Stimulated activated CD8-positive, alpha-beta memory T cell treated with anti-CD3 and anti-CD28 coated beads, Interleukin-4, amount 100 ng/mL, for 48 hours (primary cell): Measurements from ENCODE around the gene MCC.

ENCODE experiments used
- DNase-seq: peaks from one replicate; pipeline ENCODE4 v3.0.0-alpha.2; 2020

The MCC gene

DNA sequence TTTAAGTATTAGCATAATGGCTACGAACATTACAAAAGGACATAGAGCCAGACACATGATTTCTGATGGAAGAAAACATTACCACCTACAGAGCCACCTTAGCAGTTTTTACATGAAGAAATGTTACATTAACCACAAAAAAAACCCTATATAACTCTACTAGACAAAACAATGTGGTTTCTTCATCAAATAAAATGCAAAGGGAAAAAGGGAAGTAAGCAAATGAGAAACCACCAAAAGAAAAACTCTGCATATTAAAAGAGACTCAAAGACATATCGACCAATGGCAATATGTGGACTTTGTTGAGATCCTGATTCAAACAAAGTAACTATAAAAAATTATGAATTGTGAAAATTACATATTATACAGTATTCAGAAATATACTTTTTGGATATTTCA lies 186.1 kb downstream of the MCC start:
- no peak for DNase-seq

DNA sequence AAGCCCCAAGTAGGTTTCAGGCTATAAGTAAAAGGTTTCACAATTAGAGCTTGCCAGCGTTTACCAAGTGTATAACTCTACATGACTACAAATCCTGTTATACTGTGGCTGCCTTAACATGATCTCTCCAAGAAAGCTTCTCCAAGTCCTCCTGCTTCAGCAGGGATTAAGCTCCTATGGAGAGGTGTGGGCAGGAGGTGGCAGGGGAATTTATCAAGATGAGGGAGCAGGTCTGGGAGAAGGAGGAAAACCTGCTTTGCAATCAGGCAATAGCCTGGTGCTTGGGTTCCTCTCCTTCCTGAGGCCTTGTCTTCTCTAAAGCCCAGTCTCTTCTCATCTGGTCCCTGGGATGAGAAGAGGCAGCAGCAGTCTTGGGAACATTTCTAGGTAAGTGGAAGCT lies 188.7 kb downstream of the MCC start:
- DNase-seq = no peak

DNA sequence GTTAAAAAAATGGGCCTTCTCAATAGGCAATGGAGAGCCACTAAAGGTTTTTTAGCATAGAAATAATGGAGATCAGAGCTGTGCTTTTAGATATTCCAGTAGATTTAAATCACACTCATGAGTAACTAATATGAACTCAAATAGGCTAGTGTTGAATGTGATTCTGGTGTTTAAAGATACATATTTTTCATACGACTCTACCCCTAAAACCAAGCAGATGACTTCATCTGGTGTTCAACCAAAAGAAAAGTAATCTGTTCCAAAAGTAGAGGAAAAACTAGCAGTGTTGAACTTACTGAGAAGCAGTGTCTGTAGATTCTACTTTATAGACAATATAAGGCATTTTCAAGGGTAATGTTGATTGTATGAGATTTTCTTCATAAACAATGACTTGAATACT lies 191.6 kb downstream of the MCC start:
- no peak for DNase-seq

DNA sequence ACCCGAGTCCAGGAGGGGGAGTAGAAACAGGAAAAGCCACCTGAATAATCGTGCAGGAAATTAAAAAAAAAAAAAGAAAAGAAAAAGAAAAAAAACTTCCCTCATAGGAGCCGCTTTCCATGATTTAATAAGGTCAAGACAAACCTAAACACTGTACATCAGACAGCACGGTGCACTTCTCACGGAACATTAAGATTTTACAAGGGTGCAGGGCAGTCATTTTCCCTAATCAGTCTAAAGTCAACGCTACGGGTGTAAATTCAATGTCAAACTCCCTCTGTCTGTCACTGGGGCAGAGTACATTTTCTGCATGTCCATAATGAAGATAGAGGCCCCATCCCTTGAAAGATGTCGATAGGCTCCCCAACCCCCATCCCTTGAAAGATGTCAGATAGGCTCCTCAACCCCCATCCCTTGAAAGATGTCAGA lies 193.1 kb downstream of the MCC start:
- no peak for DNase-seq

DNA sequence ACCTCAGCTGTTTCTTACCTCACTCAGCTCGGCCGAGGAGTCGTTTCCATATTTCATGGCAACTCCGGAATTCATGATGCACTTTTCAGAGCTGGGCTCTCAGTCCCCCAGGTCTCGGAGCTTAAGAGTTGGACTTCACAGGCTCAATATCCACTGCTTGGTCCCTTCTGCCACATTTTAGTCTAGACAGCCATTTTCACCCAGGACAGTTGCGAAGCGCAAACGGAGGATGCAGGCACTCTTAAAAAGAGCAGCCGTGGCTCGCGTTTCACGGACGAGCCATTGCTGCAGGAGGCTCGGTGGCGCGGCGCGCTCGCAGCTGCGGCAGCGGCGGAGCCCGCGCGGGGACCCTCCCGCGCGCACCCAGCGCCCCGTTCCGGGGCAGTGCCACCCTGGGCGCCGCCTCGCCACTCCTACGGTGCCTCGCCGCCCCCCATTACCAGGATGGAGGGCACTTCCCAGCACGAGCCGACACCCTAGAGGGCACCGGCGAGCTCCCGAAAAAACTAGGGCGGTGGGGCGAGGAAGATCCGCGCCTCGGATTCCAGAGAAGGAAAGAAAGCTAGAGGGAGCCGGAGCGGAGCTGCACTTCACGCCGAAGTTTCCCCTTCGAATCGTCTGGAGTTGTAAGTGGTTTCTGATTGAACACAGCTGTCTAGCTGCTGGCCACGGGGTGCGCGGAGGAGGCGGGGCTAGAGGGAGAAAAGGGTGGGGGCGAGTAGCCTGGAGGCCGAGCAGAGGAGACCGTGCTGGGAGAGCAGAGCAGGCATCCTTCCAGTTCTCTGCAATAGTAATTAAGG lies 193.7 kb downstream of the MCC start:
- DNase-seq = peak; percentile 83

DNA sequence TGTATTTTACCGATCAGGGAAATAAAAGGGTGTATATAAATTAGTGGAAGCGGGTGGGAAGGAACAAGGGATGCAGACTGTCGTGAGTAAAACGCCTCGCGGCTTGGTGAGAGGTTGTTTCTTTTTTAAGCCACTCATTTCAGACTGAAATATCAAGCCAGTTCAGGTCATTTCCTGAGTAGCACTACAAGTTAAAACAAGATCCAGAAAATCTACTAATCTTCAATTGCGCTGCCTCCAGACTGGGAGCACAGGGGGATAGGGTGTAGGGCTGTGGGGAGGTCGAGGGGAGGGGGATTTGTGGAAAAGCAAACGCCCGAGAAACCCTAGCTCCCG lies 194.3 kb downstream of the MCC start:
- DNase-seq = no peak

DNA sequence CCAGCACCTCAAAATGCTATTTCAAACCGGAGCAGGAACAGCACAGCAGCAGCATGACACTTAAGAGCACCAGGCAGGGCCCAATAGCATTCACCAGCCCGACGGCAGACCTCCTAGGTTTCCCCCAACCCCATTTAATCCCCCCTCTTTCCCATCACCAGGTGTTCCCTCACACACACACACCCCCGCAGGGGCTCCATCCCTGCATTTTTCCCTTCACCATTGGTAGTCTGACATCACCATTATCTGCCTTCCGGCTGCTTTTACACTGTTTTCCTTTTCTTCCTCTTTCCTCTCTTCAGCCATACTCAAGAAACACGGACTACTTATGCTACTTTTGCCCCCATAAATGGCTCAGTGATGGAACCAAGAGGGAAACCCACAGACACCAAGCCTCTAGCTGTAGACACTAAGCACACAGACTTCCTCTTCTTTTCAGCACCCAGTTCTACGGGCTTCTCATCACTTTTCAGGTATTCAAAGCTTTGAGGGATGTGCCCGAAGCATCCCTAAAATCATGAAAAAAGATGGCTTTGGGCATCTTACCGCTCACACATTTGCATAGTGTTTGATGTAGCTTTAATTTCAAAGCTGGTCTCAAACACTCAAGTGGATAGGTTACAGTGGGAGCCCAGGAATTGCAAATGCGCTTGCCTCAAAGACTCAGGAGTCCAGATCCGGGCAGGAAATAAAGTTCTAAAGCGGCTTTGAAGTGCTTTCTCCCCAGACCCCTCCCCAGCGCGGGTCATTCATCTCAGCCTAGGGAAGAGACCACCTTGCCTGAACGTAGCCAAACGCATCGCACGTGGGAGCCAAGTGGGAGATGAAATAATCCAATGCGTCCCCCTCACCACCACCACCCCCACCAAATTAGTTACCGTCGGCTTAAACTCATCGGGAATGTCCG lies 194.9 kb downstream of the MCC start:
- no peak for DNase-seq

DNA sequence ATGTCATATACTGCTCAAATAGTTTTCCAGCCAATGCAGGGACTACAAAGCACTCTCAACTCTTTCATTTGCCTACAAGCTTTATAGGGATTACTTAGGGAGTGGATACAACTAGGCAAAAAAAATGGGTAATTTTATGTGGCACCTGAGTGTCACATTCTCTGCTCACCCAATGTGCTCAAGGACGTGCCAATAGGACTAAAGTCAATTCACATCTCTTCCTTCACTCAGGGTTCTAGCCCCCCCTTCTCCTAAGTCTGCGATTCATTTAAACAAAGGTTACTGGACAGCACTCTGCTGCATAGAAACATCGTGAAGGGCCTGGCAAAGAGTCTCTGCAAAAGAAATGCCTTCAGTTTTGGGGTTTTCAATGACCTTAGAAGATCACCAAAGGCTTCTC lies 195.8 kb downstream of the MCC start:
- no peak for DNase-seq

DNA sequence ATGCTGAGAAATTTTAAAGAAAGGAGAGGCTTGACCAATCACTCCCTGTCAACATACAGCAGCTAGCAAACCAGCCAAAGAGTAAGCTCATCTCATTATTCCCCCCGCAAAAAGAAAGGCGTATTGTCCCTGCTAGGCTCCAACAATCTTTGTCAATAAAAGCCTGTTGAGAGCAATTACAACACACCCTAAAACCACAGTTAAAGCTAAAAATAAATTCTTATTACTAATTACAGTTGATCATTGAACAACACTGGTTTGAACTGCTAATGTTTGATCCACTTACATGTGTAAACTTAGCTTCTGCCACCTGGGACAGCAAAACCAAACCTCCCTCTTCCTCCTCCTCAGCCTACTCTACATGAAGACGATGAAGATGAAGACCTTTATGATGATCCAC lies 204.7 kb downstream of the MCC start:
- DNase-seq = no peak

DNA sequence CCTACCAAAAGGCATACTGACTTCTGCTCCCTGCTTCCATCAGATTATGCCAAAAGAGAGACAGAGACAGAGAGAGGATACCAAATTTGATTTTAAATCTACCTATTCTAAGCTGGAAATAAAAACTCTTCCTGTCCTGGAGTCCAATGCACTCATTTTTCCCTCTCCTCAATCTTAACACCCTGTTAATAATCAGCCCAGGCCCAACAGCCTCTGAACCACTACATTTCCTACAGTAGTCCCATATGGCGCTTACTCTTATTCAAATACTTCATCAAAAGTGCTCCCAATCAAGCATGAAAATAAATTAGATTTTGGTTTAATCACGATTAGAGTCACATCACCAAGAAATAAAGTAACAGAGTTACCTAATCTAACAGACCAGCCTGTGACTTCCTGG lies 205.8 kb downstream of the MCC start:
- DNase-seq = no peak

DNA sequence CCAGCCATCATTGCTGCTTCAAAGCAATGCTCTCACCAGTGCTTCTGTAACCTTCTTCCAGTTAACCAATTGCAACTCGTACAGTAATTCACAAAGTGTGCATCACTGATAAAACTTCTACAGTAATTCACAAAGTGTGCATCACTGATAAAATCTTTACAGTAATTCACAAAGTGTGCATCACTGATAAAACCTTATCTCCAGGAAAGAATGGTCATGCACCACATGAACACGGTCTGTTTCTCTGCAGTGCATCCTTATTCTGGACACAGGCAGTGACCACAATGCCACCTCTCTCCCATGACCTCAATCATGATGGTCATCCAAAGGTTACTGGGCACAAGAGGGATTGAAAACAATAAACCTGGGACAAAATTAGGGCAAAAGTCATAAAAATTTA lies 207.1 kb downstream of the MCC start:
- no peak for DNase-seq

DNA sequence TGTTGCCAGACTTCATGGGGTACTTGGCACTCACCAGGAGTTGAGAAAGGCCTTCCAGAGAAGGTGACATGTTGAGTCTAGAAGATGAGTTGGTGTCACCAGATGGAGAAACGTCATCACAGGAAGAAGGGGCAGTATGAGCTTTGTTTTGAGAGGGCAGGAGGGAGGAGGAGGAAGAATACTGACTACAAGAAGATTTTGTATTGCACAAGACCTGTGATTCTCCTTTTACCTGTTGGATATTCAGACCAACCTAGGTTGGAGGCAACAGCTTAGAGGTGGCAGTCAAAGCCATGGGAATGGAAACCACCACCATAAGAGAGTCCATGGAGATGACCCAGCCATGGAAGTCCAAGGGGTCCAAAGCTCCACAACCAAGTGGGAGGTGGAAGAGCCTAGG lies 207.7 kb downstream of the MCC start:
- DNase-seq = no peak

DNA sequence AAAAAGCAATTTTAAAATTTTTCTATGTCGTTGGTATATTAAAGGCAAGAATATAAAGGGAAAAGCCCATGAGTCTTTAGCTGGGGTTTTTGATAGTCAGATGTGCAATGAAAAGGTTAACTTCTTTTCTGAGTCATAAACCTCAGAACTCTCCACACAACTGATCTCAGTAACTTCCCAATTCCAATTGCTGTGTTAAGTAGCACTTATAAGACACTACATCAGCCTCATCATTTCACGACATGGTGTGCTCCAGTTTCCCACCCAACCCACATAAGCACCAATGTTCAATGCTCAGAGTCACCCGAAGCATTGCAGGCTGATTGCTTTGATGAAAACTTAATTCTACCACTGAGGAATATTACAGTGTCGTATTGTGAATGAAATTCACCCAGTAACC lies 209.3 kb downstream of the MCC start:
- DNase-seq = no peak

DNA sequence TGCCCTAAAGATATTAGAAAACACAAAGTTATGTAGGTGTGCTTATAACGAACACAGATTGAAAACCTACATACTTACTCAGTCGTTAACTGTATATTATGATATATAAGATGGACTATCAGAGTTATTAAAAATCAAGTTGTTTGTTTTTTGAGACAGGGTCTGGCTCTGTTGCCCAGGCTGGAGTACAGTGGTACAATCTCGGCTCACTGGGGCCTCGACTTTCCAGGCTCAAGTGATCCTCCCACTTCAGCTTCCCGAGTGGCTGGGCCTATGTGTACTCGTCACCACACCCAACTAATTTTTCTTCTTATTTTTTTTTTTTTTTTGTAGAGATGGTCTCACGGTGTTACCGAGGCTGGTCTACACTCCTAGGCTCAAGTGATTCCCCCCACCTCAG lies 211.8 kb downstream of the MCC start:
- no peak for DNase-seq

DNA sequence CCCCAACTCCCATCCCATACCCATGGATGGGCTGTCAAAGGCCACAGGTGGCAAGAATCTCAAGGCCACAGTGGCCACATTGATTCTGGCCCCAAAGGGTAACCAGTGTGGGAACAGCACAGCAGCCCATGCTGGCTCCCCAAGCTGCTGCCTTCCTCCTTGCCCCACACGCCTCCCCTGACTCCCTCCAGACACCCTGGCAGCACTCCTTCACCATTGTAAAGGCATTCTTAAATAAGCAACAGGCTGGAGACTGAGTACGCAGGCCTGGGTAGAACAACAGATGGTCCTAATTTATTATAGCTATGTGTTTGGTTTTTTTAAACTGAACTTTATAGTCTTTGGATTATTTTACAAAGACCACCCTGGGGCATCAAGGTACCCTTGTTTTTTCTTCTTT lies 212.3 kb downstream of the MCC start:
- no peak for DNase-seq

DNA sequence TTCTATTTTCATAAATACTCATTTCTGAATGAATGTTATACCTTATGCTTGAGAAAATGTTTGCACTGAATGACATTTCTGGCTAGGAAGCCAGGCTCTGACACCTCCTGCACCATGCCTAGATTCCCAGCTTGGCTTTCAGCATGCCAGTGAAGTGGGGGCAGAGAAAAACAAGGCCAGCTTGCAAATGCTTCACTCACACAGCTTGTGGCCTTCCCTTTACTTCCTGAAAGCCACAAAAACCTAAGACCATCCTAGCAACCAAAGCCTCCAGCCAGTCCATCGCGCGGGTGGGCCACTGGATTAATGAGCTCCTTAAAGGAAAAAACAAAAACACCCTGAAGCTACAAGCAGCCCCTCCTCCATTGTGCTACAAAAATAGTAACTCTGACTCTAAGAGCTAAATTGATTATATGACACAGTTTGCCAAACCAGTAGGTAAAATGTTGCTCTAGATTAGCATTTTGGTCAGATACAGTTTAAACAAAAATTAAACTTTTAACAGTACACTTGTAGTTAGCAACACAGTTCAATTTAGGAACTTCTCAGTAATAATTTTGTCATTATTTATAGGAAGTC lies 213.3 kb downstream of the MCC start:
- no peak for DNase-seq

DNA sequence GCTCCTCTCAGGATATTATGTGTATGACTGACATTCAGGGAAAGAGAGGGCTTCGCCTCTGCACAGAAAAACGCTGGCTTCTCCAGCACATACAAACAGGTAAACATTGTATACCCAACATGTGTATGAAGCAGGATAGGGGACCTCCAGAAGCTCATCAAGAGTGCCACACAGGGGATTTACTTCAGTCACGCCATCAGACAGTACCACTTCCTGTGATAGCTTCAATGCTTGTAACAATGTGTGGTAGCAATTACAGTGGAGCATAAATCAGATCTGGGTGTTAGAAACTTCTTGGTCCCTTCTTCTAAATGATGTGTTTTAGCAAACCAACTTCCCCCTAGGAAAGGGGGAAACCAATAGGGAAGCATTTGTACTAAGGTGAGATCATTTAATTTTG lies 214.3 kb downstream of the MCC start:
- no peak for DNase-seq

DNA sequence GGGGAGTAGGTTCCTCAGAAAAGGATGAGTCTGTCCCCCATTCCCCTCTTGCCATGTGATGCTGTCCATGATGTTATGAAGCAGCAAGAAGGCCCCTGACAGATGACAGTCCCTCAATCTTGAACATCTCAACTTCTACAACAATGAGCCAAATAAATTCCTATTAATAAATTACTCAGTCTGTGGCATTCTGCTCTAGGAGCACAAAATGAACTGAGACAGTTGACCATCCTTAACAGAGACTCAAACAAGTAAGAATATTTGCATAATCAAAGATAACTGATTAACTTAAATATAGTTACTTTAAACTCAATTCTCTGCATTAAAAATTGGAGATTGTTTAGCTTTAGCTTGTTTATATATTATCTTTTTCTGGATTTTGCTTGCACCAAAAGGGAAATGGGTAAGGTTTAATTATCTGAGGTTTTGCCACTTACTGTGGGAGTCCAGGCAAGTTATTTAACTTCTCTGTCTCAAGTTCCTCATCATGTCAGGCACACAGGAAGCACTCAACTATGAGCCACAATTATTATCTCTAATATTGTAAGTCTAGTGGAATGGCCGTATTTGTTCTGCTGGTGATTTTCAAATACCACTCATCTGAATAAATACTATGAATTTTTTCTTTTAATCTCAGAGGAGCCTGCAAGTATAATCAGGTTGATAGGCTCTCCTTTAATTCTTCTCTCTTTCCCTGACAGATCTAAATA lies 216.4 kb downstream of the MCC start:
- DNase-seq = no peak

DNA sequence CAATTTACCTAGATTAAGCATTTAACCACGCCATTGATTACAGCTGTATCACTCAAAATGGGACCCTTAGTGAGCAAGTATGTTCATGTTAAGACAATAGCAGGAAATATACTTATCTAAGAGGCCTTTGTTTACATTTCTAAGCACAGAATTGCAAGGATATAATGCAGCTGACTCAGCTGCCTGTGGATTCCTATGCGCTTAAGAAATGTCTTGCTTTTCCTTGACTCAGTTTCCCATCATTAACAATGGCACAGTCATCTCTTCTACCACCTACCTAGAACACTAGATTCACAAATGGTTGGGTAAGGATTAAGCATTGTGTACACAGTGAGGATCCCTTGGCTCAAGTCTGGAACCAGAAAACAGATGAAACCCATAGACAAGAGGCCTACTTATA lies 217.2 kb downstream of the MCC start:
- DNase-seq = no peak

DNA sequence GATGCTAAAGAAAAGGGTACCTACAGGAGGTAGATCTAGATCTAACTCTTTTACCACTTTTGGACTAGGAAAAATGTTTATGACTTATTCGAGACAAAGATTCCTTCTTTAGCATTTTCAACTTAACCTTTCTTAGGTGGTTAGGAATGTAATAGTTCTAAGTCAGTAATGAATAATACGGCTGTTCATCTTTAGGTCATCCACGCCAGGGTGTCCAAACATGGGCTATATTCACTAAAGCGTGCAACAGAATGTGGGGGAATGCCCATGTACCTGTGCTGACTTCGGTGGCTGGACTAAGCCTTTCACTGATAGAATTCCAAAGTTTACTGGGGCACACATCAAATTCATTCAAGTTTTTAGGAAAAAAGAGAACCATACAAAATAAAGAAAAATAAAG lies 218.2 kb downstream of the MCC start:
- DNase-seq = no peak

DNA sequence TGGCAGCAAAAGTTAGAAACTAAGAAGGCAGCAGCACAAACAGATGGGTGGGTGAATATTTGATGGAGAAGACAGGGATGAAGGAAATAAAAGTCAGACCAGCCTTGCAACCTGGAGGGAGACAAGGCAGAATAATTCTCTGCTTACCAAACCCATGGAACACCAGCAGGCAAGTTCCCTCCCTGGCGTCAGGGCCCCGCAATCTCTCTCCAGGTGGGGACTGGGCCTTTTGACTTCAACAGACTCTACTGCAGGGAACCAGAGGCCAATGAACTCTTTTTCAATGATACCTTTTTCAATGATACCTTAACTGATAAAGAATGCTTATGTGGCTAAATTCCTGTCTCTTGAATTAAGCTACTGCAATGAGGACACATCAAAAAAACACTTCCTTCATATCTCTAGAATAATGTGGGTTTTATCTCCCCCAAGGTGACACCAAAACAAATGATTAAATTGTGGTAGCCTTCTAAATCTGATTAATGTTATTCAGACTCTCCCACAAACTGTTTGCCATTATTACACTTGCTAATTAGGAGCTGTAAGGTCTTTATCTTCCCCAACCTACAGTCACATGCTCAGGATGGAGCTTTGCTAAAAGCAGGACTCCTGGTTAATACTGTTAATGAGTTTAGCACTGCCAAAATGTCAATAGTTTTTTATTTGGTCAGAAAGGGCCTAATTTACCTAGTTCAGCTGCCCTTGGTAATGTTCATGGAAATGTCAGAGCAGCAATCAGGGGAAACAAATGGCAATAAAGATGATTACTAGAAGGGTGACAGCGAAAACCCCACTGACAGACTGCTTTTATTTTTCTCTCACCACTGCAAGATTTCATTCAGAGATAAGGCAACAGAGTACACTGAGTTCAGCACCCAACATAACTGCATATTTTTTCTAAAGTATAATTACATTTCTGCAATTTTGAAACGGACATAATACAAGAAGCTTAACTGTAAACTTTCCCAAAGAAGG lies 218.9 kb downstream of the MCC start:
- no peak for DNase-seq

DNA sequence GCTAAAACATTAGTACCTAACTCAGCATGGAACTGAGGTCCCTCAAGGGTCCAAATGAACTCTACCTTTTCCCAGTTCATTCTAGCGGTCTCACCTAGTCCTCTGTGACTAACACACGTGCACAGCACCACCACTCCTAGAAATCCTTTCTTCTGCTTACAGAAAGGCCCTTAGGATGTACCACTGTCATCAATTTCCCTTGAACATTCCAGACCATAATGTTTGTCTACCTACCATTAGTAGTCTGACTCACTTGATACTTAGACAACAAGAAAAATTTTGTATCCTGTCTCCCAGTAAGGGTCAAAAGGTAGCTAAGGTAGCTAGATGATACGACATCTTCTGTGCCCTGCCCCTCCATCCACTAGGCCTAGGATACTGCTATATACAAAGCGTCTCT lies 220.0 kb downstream of the MCC start:
- DNase-seq = no peak
